Stimulated activated CD4-positive, alpha-beta T cell treated with anti-CD3 and anti-CD28 coated beads, Interleukin-12 subunit alpha, Interleukin-12 subunit beta, amount 100 ng/mL, for 4 hours (primary cell): Measurements from ENCODE around the gene SEMA3D.

ENCODE experiments used
- DNase-seq: peaks from one replicate; pipeline ENCODE4 v3.0.0-alpha.2; 2020

Gene SEMA3D

DNA sequence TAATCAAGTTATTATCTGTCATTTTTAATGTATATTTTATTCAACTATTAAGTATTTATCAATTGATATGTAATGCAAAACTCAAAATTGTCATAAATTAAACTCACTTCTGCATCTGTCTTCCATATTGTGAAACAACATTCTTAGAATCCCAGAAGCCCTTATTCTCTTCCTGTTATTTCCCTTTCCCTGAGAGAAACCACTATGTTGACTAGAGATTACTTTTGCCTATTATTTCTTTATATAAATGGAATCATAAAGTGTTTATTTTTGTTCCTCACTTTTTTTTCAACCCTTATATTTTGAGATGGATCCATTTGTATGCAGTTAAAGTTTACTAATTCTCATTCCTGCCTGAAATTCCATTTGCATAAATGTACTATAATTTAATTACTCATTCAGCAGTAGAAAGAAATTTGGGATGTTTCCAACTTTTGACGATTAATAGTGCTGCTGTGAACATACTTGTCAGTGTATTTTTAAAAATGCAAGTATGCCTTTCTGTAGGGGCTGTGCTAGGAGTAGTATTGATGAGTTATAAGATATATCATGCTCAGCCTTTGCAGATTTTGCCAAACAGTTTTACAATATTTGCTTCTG, 211.2 kb downstream of the SEMA3D start:
- no peak for DNase-seq

DNA sequence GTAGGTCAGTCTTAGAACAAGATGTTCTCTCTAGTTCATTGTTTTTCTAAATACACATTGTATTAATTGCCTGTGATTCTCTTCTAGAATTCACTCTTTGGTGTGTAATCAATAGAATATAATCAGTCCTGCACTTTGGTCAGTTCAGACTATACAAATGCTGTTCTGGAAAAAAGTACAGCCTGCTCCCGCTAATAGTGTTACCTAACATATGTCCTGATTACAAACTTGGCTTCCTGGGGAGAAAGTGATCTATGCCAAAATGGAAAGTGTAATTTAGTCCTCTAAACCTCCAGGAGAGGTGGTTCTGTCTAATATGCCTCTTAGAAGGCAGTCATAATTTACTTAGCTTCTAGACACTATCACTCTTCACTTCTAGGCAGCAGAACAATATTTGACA, 215.5 kb downstream of the SEMA3D start:
- no peak for DNase-seq

DNA sequence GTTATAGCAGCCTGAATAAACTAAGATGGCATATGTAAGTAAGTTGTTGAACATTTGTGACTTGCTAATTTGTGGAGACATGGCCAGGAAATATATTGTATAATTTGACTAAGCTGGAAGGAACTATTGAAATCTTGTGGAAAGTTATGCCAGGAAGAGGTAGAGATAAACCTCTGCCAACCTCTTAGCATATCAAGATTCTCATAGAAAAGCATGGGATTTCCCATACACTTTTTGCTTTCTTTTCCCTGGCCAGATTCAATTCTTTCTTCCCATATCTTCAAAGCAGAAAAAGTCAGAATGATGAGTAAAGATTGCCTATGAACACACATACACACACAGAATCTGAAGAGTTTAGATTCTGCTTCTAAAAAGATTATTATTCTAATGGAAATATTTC, 216.2 kb downstream of the SEMA3D start:
- no peak for DNase-seq

DNA sequence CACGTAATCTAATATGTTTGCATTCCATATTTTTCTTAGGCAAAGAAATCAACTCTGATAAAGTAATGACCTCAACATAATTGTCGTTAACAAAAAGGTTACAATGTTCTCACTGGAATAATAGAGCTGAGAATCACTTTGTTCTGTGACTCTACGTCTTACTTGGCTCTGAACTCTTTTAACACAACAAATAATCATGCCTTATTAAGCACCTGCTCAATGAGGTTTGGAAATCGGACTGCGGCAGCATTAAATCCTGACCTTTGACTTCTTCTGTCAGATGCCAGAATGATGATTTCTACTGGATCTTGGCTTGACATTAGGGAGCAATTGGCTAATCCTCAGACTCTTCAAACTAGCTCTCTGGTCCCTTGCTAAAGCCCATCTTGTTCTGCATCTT, 233.6 kb downstream of the SEMA3D start:
- DNase-seq = no peak

DNA sequence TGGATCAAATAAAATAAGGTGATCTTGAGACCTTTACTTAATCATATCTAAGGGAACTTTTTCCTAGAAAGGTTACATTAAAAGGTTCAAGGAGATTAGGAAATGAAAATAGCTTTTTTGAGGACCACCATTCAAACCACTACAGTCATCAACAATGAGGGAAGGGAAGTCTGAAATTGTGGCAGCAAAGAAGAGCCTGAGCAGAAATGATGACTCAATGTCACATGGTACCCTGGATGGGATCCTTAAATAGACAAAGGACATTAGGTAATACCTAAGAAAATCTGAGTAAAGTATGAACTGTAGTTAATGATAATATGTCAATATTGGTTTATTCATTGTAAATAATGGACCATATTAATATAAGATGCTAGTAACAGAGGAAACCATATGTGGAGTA, 236.0 kb downstream of the SEMA3D start:
- DNase-seq = no peak

DNA sequence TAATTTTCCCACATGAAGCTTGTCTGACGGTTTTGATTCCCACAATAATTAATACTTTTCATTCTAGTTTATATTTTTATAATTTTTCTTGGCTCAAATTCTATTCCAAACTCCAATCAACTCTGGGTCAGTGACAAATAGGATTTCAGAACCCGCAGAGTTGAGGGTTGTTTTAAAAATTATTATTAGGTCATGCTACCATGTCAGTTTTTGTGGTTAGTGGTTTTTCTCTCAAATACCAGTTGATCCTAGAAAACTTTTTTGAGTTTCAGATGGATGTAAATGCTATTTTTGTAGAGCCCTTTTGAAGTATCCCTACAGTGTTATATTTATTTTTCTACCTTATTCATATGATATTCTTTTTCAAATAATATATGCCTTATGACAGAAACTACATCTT, 237.4 kb downstream of the SEMA3D start:
- no peak for DNase-seq

DNA sequence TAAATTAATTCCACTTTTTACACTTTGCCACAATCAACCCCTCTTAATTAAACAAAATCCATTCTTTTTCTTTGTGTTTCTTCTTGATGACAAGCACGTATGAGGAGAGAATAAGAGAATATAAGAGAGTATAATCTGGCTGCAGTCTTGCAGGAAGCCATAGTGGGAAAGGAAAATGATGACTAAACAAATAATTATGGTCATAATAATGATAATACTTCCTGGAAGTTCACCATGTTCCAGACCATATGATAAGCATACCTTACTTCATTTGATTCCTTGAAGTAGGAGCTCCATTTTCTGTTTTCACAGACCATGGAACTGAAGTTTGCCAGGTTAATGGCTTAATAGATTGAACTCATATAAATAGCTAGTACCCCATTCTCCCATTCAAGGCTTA, 237.8 kb downstream of the SEMA3D start:
- DNase-seq = no peak

DNA sequence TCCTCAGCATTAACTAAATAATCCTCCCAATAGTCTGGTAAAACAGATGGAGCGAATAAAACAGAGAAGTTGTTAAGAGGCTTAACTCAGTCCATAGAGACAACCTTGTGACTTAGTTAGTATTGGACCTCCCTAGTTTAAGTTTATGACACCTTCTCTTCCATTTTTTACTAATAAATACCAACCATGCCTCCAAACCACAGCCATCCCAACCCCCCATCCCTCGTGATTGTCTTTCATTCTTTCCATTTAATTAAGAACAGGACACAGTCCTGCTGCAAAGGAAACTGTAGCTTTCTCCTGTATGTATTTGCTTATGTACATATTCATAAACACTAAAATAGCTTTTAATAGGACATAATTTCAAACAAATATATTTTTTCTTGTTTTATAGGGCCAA, 238.2 kb downstream of the SEMA3D start:
- DNase-seq = no peak

DNA sequence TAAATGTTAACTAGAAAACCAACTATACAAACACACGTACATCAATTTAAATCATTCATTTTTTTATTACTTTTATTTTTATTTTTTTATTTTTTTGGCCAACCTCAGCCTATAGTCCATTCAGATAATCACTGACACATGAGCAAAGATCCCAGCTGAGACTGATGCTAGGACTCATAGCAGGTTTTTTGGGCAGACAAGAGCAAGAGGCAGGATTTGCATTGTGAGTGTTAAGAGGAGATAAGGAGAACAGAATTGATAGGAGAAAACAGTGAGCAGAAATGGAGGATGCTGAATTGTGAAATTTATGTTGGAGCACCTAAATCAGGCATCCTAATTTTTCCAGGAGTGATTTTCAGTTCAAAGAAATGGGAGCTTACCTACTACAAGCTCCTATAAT, 240.3 kb downstream of the SEMA3D start:
- DNase-seq = no peak
